ENCODE measurements around the gene STAC3. TPM values are rescaled to one million over a fixed set of nuclear protein-coding genes. Genes with fewer than 3 reads are reported as not detected.

STAC3 gene
- total and polyA plus RNA-seq, 8 donors = 2.9 to 5.1 (median 3.4) TPM

DNA sequence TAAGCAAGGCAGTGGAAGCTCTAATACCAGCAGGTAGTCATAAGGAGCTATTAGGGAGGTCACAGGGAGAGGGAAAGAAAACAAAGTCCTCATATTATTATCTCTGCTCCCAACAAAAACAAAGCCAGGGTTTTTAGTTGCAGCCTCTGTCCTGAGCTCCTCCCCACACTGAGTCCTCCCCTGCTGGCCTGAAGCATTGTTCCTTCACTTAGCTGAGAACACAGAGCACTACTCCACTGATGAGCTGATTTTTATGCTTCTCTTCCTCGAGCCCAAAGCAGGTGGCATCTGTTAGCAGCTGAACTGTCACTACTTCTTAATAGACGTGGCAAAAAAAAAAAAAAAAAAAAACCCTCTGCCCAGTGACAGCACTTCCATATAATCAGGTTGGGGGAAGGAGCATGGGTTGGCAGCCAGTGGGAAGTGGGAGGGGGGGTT is 10.5 kb upstream of the STAC3 start:
- DNase-seq (no peak), ATAC-seq (no peak)
- H3K4me1 ChIP-seq = peaks cover 0 to 4% of the 10 kb centered on the region in 2 donors
- H3K9me3 ChIP-seq = no peaks in the 10 kb centered on the region
- H3K27ac ChIP-seq = no peak overlapping the region
- H3K27me3 ChIP-seq = no peaks in the 10 kb centered on the region
- no peak for TF ChIP-seq CTCF (IDR thresholded peaks at IDR 0.05)
- peaks cover 0 to 84% of the 10 kb centered on the region in 2 donors for H3K36me3 ChIP-seq
- intact Hi-C loops (cut with DNase I) = loop anchor here in 1 of 2 donors (10.0 kb wide), 1 partner anchor 193 kb away; the partner anchor contains the start of genes GLI1 and INHBE
- no peak overlapping the region for H3K4me3 ChIP-seq

DNA sequence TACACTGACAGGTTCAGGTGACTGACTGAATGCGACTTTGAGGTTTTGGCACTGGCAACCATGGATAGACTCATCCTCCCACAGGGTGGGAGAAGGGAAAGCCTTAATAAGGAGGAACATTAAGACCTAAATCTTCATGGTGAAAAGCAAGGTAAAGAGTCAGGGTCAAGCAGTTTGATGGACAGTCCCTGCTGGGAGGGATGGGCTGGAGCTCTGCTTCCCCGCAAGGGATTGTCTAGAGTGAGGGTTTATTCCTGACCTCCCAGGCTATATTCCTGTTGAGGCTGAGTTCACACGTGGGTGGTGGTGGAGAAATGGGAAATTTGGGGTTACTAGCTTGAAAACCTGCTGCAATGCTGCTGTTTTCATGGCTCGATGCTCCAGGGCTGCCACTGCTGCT is 9.4 kb upstream of the STAC3 start:
- Histone ChIP-seq H3K4me3 (no peak overlapping the region), H3K27ac (no peak overlapping the region), H3K27me3 (no peaks in the 10 kb centered on the region), H3K4me1 (peaks cover 0 to 4% of the 10 kb centered on the region in 2 donors), H3K36me3 (peaks cover 0 to 84% of the 10 kb centered on the region in 2 donors), H3K9me3 (no peaks in the 10 kb centered on the region)
- ATAC-seq (no peak), DNase-seq (no peak)
- no peak for TF ChIP-seq CTCF (IDR thresholded peaks at IDR 0.05)
- intact Hi-C loops (cut with DNase I) = loop anchor here in 1 of 2 donors (10.0 kb wide), 1 partner anchor 194 kb away; the partner anchor contains the start of genes GLI1 and INHBE

DNA sequence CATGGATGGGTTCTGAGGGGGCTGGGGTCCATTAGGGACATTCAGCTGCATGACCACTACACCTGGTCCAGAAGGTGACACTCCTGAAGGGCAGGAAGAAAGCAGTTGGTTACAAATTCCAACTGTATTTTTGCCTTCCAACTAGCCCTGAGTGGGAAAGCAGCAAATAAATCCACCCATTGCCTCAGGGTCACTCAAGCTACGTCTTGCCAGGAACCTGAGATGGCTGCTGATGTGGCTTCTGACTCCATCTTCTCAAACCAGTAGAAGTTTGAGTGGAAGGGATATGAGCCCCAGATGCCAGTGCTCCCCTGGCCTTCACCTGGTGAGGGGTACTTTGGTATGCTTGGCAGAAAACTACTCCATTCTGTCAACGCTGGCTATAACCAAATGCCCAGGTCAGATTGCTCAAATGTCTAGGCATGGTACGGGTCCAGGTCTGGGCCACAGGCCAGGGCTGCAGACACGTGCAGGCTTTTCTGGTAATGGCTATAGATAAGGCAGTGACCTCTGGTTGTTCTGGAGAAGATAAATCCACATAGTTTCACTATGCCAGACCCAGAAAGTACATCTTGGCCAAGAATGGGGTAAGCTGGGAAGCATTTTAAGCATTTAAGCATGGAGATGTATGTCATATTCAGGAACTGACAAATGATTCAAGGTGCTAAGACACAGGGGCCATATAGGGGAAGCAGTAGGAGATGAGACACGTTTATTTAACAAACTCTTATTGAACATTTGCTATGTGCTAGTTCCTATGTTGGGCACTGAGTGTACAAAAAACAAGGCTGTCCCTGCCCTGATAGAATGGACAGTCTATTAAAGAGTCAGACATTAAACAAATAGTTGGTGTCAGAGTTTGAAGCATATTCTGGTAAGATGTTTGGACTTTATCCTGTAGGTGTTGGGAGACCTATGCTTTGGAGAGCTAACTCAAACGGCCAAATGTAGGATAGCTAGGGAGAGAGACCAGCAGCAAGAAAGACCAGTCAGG is 8.3 kb upstream of the STAC3 start:
- H3K36me3 ChIP-seq = peaks cover 0 to 86% of the 10 kb centered on the region in 2 donors

DNA sequence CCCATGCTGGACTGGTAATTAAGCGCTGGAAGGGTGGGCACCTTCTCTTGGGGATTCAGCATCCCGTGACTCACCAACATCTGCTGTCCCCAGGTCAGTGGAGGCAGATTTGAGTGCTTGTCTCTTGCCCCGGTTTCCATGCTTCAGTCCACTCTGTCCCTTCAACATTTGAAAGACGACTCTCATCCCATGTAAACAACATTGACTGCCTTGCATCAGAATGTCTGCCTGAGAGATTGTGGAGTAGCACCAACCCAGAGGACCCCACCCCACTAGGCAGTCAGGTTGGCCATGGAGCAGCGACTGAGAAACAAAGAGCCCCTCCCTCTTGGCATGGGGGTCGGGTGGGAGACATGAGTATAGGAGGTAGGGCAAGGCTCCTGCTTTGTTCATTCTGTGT is 4.9 kb upstream of the STAC3 start:
- Histone ChIP-seq H3K27ac (no peak overlapping the region), H3K27me3 (no peaks in the 10 kb centered on the region), H3K9me3 (no peaks in the 10 kb centered on the region), H3K4me3 (no peak overlapping the region), H3K36me3 (peaks cover 0 to 79% of the 10 kb centered on the region in 2 donors), H3K4me1 (no peaks in the 10 kb centered on the region)
- no peak for TF ChIP-seq CTCF (IDR thresholded peaks at IDR 0.05)
- ATAC-seq (no peak), DNase-seq (no peak)
- intact Hi-C loops (cut with DNase I) = no loop called here

More for the DNA sequence above, 8.3 kb upstream of the STAC3 start:
- TF ChIP-seq CTCF (IDR thresholded peaks at IDR 0.05) = no peak
- no peak for DNase-seq
- Histone ChIP-seq H3K27ac (no peak overlapping the region), H3K9me3 (no peaks in the 10 kb centered on the region), H3K4me1 (peaks cover 0 to 4% of the 10 kb centered on the region in 2 donors), H3K4me3 (no peak overlapping the region), H3K27me3 (no peaks in the 10 kb centered on the region)
- intact Hi-C loops (cut with DNase I) = no loop called here
- ATAC-seq = no peak

All from left lung (tissue), 10 donors.